Prostate gland (tissue), 2 donors: ENCODE measurements around the gene DPP10. TPM values are rescaled to one million over a fixed set of nuclear protein-coding genes. Genes with fewer than 3 reads are reported as not detected.

ENCODE experiments used
- DNase-seq: peaks from one replicate; pipeline ENCODE4 v3.0.0-alpha.2; 2019; ENCODE audit warnings: low spot score
- H3K27ac ChIP-seq, 2 donors: fragments of 200-600 bp; sonication (generic); 2 replicates each; pipeline ENCODE4 v1.5.1; 2017 to 2019
- H3K27me3 ChIP-seq: fragments of 200-600 bp; sonication (generic); replicated peaks from 2 replicates; pipeline ENCODE4 v1.5.1; 2019; ENCODE audit not compliant: insufficient read depth
- H3K36me3 ChIP-seq, 2 donors: fragments of 200-600 bp; sonication (generic); 1 replicate in 1 of 2; 2 replicates in 1 of 2; pipeline versions ENCODE4 v1.5.1 to v1.8.1; 2017 to 2019
- H3K4me1 ChIP-seq: fragments of 200-600 bp; sonication (generic); replicated peaks from 2 replicates; pipeline ENCODE4 v1.5.1; 2019
- H3K4me3 ChIP-seq, 2 donors: fragments of 200-600 bp; sonication (generic); 2 replicates each; pipeline ENCODE4 v1.5.1; 2017 to 2019
- H3K9me3 ChIP-seq: fragments of 200-600 bp; sonication (generic); 2 replicates; pipeline ENCODE4 v1.5.1; 2017
- CTCF ChIP-seq, 4 experiments: fragments of 200-600 bp in 2 of 4; fragments of 450-650 bp in 2 of 4; sonication (generic) in 2 of 4; IDR thresholded peaks; 1 replicate in 3 of 4; 2 replicates in 1 of 4; pipeline ENCODE4 v1.5.1; 2016 to 2019; ENCODE audit warnings: antibody characterized with exemption in 4 of 4, mild to moderate bottlenecking in 2 of 4, moderate library complexity in 2 of 4
- POLR2A ChIP-seq: fragments of 450-650 bp; IDR thresholded peaks from one replicate; pipeline ENCODE4 v1.6.1; 2016; ENCODE audit warnings: antibody characterized with exemption, mild to moderate bottlenecking
- POLR2AphosphoS5 ChIP-seq: sonication (generic); formaldehyde crosslinking; IDR thresholded peaks from one replicate; pipeline ENCODE4 v1.6.1; 2017; ENCODE audit warnings: antibody characterized with exemption
- WGBS: methylation state at CpG from one replicate; pipeline ENCODE4 v1.1.5; 2018; 5-methylcytosine and 5-hydroxymethylcytosine counted together
- intact Hi-C: fragments of 100-400 bp; cut with DNase I; formaldehyde crosslinking; loops from one replicate; pipeline ENCODE4 v1.14.2; 2022
- total RNA-seq, 2 donors: library from RNA; depleted of rRNA; stranded (reverse); fragments of >200 nt; gene quantifications; one replicate each; pipeline ENCODE4 v1.1.0, GENCODE V29; 2016

Gene DPP10
- total RNA-seq, 2 donors from 2014 or later: 5.1 TPM; not detected in 1

- no peaks in the 10 kb centered on the region for H3K9me3 ChIP-seq
- no peaks in the 10 kb centered on the region for H3K4me1 ChIP-seq
- DNase-seq: no peak
- 98% methylated on average over 2 of the region's 2 CpGs for WGBS
- intact Hi-C loops: no loop called here
- TF ChIP-seq POLR2A: no peak
- TF ChIP-seq POLR2AphosphoS5: no peak
- TF ChIP-seq CTCF (IDR thresholded peaks at IDR 0.05): no peak
- no peak overlapping the region for H3K27ac ChIP-seq
- no peaks in the 10 kb centered on the region for H3K36me3 ChIP-seq
- H3K4me3 ChIP-seq: no peak overlapping the region
- no peaks in the 10 kb centered on the region for H3K27me3 ChIP-seq
These were observed 102.6 kb downstream of the DPP10 start for GRCh38 chr2:114545052-114545451.

GRCh38 chr2:114546531-114546930 lies 104.1 kb downstream of the DPP10 start:
- no peak for DNase-seq

GRCh38 chr2:114548151-114548550 lies 105.7 kb downstream of the DPP10 start:
- H3K9me3 ChIP-seq: no peaks in the 10 kb centered on the region
- no peak overlapping the region for H3K4me3 ChIP-seq
- DNase-seq: no peak
- no peaks in the 10 kb centered on the region for H3K27me3 ChIP-seq
- TF ChIP-seq CTCF (IDR thresholded peaks at IDR 0.05) (no peak), POLR2A (no peak), POLR2AphosphoS5 (no peak)
- WGBS: 77% methylated on average over 6 of the region's 6 CpGs
- intact Hi-C loops: no loop called here
- H3K36me3 ChIP-seq: no peaks in the 10 kb centered on the region
- H3K4me1 ChIP-seq: no peaks in the 10 kb centered on the region
- no peak overlapping the region for H3K27ac ChIP-seq

More at GRCh38 chr2:114546531-114546930, 104.1 kb downstream of the DPP10 start:
- H3K4me3 ChIP-seq: no peak overlapping the region
- H3K36me3 ChIP-seq: no peaks in the 10 kb centered on the region
- no peaks in the 10 kb centered on the region for H3K9me3 ChIP-seq
- TF ChIP-seq POLR2AphosphoS5 (no peak), CTCF (IDR thresholded peaks at IDR 0.05) (no peak), POLR2A (no peak)
- no peaks in the 10 kb centered on the region for H3K4me1 ChIP-seq
- WGBS: 72% methylated on average over 3 of the region's 3 CpGs
- no peak overlapping the region for H3K27ac ChIP-seq
- no peaks in the 10 kb centered on the region for H3K27me3 ChIP-seq
- intact Hi-C loops: no loop called here

- no peaks in the 10 kb centered on the region for H3K36me3 ChIP-seq
- no peak overlapping the region for H3K27ac ChIP-seq
- no peaks in the 10 kb centered on the region for H3K27me3 ChIP-seq
- H3K4me1 ChIP-seq: no peaks in the 10 kb centered on the region
- DNase-seq: no peak
- intact Hi-C loops: loop anchor here (10.0 kb wide), 1 partner anchor 576 kb away; no protein-coding TSS in a partner anchor
- H3K9me3 ChIP-seq: no peaks in the 10 kb centered on the region
- no peak for TF ChIP-seq POLR2A
- no peak for TF ChIP-seq POLR2AphosphoS5
- no peak for TF ChIP-seq CTCF (IDR thresholded peaks at IDR 0.05)
- H3K4me3 ChIP-seq: no peak overlapping the region
- 83% methylated on average over 2 of the region's 2 CpGs for WGBS
These were observed 107.9 kb downstream of the DPP10 start for GRCh38 chr2:114550364-114550763.
